ACC112 (cell line): ENCODE data around the gene MOV10L1.
"Not testable (repeated sequence)": the region's sequence is repeated elsewhere in the genome, so short reads cannot be mapped to it uniquely, and the experiment has no call there.

ENCODE experiments used
- H2AFZ ChIP-seq: fragments of 200-600 bp; sonication (generic); one replicate; pipeline ENCODE4 v1.6.0; 2017; ENCODE audit warnings: antibody characterized with exemption, low read length; ENCODE audit not compliant: unreplicated experiment
- H3K27ac ChIP-seq: fragments of 200-600 bp; sonication (generic); 2 replicates; pipeline ENCODE4 v1.5.1; 2014; ENCODE audit warnings: low read depth, mild to moderate bottlenecking, antibody characterized with exemption, low read length, moderate library complexity
- H3K27me3 ChIP-seq: fragments of 200-600 bp; sonication (generic); 2 replicates; pipeline ENCODE4 v1.6.1; 2014; ENCODE audit warnings: mild to moderate bottlenecking, antibody characterized with exemption, low read length, moderate library complexity, mixed read lengths; ENCODE audit not compliant: insufficient read depth
- H3K36me3 ChIP-seq: fragments of 200-600 bp; sonication (generic); 2 replicates; pipeline ENCODE4 v1.6.1; 2016; ENCODE audit warnings: mild to moderate bottlenecking, antibody characterized with exemption, low read length, moderate library complexity, mixed read lengths; ENCODE audit not compliant: insufficient read depth
- H3K4me1 ChIP-seq: fragments of 200-600 bp; sonication (generic); one replicate; pipeline ENCODE4 v1.6.1; 2016; ENCODE audit warnings: low read length, mixed read lengths; ENCODE audit not compliant: insufficient read depth, unreplicated experiment, control insufficient read depth
- H3K4me3 ChIP-seq: fragments of 200-600 bp; sonication (generic); 2 replicates; pipeline ENCODE4 v1.5.1; 2014; ENCODE audit warnings: mild to moderate bottlenecking, low read depth, low read length
- H3K79me2 ChIP-seq: fragments of 200-600 bp; sonication (generic); one replicate; pipeline ENCODE4 v1.6.0; 2016; ENCODE audit warnings: low read length; ENCODE audit not compliant: control insufficient read depth, unreplicated experiment, insufficient read depth

The MOV10L1 gene

DNA sequence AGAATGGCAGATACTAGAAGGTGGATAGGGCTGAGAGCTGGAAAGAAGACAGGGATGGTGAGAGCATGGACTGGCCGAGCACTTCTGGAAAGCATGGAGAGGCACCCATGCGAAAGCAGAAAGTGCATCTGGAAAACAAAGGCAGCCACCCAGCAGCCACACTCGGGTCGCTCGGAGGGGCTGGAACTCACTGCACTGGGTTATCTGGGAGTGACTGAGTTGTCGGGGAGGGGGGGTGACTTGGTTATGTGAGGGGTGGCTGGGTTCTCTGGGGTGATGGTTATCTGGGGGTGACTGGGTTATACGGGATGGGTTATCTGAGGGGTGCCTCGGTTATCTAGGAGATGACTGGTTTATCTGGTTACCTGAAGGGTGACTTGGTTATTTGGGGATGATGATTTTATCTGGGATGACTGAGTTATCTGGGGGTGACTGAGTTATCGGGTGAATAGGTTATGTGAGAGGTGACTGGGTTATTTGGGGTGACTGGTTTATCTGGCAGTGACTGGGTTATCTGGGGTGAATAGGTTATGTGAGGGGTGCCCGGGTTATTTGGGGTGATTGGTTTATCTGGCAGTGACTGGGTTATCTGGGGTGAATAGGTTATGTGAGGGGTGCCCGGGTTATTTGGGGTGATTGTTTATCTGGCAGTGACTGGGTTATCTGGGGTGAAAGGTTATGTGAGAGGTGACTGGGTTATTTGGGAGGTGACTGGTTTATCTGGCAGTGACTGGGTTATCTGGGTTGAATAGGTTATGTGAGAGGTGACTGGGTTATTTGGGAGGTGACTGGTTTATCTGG lies 78.1 kb downstream of the MOV10L1 start:
- Histone ChIP-seq H3K4me1 (no peaks in the 10 kb centered on the region), H3K4me3 (no peak overlapping the region), H3K36me3 (no peaks in the 10 kb centered on the region), H3K27me3 (no peaks in the 10 kb centered on the region), H3K79me2 (no peaks in the 10 kb centered on the region), H2AFZ (no peak overlapping the region), H3K27ac (no peak overlapping the region)

GRCh38 chr22:50168490-50169180 lies 78.8 kb downstream of the MOV10L1 start:
- not testable (repeated sequence) for H3K79me2 ChIP-seq, H3K27me3 ChIP-seq, H3K27ac ChIP-seq, H2AFZ ChIP-seq, H3K4me1 ChIP-seq, H3K4me3 ChIP-seq, H3K36me3 ChIP-seq

DNA sequence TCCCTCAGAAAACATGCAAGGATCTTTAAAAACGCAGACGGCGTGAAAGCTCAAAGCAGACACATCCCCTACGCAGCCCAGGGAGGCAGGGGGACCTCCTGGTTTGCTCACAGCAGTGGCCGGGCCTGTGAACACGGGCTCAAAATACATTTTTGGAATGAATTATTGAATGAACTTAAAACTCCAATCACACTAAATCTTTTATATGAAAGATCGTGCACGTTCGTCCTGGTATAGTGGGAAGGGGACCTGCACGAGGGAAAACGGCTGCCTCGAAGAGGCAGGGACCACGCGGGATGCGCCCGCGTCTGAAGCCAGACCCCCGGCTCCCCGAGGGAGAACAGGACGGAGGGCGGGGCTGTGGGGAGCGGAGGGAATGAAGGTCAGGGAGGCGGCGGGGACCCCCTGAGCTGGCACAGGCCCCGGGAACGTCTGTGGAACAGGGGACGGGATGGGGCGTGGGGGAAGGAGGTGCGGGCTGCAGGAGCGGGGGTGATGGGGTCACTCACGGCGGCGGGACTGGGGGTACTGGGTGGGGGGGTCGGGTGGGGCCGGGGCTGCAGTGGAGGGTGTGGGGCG lies 79.5 kb downstream of the MOV10L1 start:
- no peak overlapping the region for H3K27ac ChIP-seq

GRCh38 chr22:50169774-50170341 lies 80.1 kb downstream of the MOV10L1 start:
- Histone ChIP-seq H3K4me3 (peak overlapping the region; percentile 60; the same call in 1 of the 2 replicates), H2AFZ (no peak overlapping the region), H3K27me3 (no peaks in the 10 kb centered on the region), H3K79me2 (no peaks in the 10 kb centered on the region), H3K36me3 (no peaks in the 10 kb centered on the region), H3K4me1 (no peaks in the 10 kb centered on the region), H3K27ac (no peak overlapping the region)

More for the DNA sequence above, 79.5 kb downstream of the MOV10L1 start:
- Histone ChIP-seq H3K36me3 (no peaks in the 10 kb centered on the region), H3K27me3 (no peaks in the 10 kb centered on the region), H3K79me2 (no peaks in the 10 kb centered on the region), H2AFZ (no peak overlapping the region), H3K4me3 (0 out of 2 replicates have a peak overlapping the region, but pooled peaks have one; percentile 60), H3K4me1 (no peaks in the 10 kb centered on the region)

DNA sequence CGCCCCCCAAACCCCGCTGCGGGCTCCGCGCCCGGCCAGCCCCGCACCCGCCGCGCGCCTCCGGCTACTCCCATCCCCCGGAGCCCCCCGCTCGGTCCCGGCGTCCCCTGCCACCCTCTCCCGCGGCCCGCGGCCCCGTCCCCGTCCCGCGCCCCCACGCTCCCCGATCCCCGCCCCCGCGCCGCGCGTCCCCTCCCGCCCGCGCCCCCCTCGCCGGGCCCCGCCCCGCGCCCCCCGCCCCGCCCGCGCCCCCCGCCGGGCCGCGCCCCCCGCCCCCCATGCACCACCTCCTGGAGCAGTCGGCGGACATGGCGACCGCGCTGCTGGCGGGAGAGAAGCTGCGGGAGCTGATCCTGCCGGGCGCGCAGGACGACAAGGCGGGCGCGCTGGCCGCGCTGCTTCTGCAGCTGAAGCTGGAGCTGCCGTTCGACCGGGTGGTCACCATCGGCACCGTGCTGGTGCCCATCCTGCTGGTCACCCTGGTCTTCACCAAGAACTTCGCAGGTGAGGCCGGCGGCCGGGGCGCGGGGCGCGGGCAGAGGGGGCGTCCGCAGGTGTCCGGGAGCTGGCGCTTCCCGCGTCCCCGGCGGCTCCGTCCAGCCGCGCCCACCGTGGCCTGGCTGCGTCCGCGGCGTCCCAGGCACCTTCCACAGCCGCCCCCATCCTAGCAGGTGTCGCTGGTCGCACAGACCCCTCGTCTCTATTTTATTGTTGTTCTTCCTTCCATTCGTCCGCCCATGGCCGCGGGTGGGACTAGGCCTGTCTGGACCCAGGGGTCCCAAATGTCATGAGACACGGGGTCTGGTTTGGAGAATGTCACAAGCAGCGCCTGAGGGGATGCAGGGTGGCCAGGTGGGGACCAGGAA lies 80.9 kb downstream of the MOV10L1 start, which contains the start of gene PANX2:
Gene PANX2 (plus strand): TSS at position 279 of the 866 bp plus-strand sequence. CDS start 0 bp downstream, at position 279.
- Histone ChIP-seq H3K79me2 (no peaks in the 10 kb centered on the region), H2AFZ (no peak within 1 kb of the TSS), H3K36me3 (no peaks in the 10 kb centered on the region), H3K27me3 (no peaks in the 10 kb centered on the region), H3K27ac (no peak within 1 kb of the TSS), H3K4me3 (peak within 1 kb of the TSS; percentile 71), H3K4me1 (no peaks in the 10 kb centered on the region)

GRCh38 chr22:50171319-50171964 lies 81.6 kb downstream of the MOV10L1 start:
- Histone ChIP-seq H3K27ac (no peak overlapping the region), H3K36me3 (no peaks in the 10 kb centered on the region), H3K4me1 (no peaks in the 10 kb centered on the region), H3K27me3 (no peaks in the 10 kb centered on the region), H2AFZ (no peak overlapping the region), H3K79me2 (no peaks in the 10 kb centered on the region), H3K4me3 (0 out of 2 replicates have a peak overlapping the region, but pooled peaks have one; percentile 71)

DNA sequence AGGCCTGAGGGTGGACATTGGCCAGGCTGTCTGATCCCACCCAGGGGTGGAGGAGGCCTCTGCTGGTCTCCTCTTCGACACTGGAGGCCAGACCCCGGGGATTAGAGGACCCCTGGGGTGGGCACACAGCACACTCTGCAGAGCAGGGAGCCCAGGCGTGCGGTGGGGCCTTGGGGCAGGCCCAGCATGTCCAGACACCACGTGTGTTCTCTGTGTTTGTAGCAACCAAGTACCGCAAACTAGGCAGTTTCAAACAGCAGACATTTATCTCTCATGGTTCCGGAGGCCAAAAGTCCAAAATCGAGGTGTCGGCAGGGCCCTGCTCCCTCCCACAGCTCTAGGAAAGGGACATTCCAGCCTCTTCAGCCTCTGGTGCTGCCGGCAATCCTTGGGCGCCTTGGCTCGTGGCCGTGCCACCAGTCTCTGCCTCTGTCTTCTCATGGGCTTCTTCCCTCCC lies 82.2 kb downstream of the MOV10L1 start:
- Histone ChIP-seq H3K4me1 (no peaks in the 10 kb centered on the region), H3K27me3 (no peaks in the 10 kb centered on the region), H3K79me2 (no peaks in the 10 kb centered on the region), H3K36me3 (no peaks in the 10 kb centered on the region), H2AFZ (no peak overlapping the region), H3K27ac (no peak overlapping the region), H3K4me3 (no peak overlapping the region)

DNA sequence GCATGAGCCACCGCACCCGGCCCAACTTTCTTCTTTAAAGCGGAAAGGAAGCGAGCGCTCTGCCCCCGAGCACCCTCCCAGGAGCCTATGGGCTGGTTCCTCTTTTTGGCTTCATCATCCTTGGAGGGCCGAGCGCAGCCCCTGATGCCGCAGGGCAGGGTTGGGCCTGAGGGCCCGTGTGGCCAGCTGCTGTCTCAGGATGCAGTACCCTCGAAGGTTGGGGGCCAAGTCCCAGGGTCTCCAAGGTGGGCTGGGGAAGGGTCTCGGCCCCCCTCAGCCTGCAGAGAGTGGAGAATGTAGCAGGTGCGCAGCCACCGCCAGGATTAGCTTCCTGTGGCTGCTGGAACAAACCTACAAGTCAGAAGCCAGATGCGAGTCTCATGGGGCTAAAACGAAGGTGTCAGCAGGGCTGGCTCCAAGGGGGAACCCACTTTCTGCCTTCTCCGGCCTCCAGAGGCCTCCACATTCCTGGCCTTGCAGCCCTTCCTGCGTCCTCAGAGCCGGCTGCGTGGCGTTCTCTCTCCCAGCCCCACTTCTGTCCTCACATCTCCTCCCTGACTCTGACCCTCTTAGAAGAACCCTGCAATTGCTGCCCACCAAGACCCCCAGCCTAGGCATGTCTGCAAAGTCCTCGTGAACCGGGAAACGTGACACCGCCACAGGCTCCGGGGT lies 83.6 kb downstream of the MOV10L1 start:
- Histone ChIP-seq H3K79me2 (no peaks in the 10 kb centered on the region), H3K4me3 (no peak overlapping the region), H3K4me1 (no peaks in the 10 kb centered on the region), H3K27me3 (no peaks in the 10 kb centered on the region), H2AFZ (no peak overlapping the region), H3K36me3 (no peaks in the 10 kb centered on the region), H3K27ac (no peak overlapping the region)

GRCh38 chr22:50173983-50174355 lies 84.2 kb downstream of the MOV10L1 start:
- Histone ChIP-seq H3K27ac (no peak overlapping the region), H3K79me2 (no peaks in the 10 kb centered on the region), H3K4me3 (no peak overlapping the region), H3K4me1 (no peaks in the 10 kb centered on the region), H2AFZ (no peak overlapping the region), H3K36me3 (no peaks in the 10 kb centered on the region), H3K27me3 (no peaks in the 10 kb centered on the region)
